ENCODE results near the gene TNRC6A. TPM values are rescaled to one million over a fixed set of nuclear protein-coding genes. Genes with fewer than 3 reads are reported as not detected.
"Not testable (repeated sequence)": the region's sequence is repeated elsewhere in the genome, so short reads cannot be mapped to it uniquely, and the experiment has no call there.

Gene TNRC6A
- total RNA-seq, 2 donors from 2014 or later, result 23.5 to 24.4 TPM

DNA sequence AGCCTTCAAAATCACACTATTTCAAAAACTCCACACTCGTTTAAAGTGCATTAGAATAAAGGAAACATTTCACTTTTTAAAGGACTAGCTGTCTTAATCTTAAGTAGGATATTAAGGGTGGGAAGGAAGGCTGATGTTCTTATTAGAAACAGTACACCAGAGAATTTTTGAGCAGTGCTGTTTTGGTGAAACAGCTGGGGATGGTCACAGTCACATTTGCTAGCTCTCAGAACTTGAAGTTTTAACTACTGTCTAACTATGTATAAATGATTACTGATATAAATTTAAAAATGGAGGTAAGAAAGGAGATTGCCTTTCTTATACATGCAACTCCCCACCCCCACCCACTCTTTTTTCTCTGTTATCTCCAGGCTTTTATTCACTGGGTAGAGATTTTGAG lies 77.8 kb downstream of the TNRC6A start:
- no peak for DNase-seq (ENCODE audit: low spot score)
- TF ChIP-seq, protein P1, sequence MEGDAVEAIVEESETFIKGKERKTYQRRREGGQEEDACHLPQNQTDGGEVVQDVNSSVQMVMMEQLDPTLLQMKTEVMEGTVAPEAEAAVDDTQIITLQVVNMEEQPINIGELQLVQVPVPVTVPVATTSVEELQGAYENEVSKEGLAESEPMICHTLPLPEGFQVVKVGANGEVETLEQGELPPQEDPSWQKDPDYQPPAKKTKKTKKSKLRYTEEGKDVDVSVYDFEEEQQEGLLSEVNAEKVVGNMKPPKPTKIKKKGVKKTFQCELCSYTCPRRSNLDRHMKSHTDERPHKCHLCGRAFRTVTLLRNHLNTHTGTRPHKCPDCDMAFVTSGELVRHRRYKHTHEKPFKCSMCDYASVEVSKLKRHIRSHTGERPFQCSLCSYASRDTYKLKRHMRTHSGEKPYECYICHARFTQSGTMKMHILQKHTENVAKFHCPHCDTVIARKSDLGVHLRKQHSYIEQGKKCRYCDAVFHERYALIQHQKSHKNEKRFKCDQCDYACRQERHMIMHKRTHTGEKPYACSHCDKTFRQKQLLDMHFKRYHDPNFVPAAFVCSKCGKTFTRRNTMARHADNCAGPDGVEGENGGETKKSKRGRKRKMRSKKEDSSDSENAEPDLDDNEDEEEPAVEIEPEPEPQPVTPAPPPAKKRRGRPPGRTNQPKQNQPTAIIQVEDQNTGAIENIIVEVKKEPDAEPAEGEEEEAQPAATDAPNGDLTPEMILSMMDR (IDR thresholded peaks at IDR 0.05), result no peak
- Histone ChIP-seq H3K36me3 (peaks cover 93% of the 10 kb centered on the region), H3K27me3 (no peaks in the 10 kb centered on the region), H3K4me3 (no peak overlapping the region), H3K27ac (no peak overlapping the region), H3K4me1 (no peaks in the 10 kb centered on the region), H3K9me3 (no peaks in the 10 kb centered on the region)

DNA sequence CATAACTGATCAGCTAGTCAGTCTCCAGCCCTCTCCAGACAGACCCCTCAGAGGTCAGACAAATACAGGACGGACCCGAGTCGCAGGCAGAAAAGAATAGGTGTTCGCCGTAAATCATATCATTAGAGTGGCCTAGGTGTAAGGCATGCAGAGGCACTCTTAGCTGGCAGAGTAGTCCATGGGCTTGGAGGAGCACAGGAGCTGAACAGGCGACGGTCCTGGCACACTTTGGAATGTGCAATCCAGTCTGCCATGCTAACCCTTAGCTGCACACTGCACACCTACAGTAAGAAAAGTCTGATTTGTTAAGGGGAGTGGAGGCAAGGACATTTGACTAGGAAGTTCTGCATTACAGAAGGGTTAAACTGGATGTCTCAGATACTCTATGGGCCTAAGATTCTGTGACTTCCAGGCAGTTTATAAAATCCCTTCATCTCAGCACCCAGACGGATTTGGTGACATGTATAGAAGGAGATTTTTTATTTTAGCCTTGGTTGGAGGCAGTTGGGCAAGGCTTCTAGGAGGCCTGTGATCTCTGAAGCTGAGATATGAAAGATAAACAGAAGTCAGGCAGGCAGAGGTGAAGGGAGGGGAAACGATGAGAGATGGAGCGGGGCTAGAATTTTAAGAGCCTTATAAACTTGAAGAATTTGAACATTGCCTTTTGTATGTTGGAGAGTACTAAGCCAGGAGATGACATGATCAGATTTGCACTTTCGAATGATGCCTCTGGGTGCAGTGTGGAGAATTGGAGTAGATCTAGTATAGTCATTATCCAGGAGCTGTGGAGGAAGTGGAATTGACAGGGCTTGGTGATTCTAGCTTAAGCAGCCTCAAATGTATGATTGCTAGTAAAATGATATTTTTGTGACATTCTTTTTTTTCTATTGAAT lies 81.7 kb downstream of the TNRC6A start:
- Histone ChIP-seq H3K4me3 (no peak overlapping the region), H3K4me1 (no peaks in the 10 kb centered on the region), H3K27me3 (no peaks in the 10 kb centered on the region), H3K27ac (no peak overlapping the region), H3K9me3 (no peaks in the 10 kb centered on the region), H3K36me3 (peaks cover 93% of the 10 kb centered on the region)
- TF ChIP-seq, protein P1 (IDR thresholded peaks at IDR 0.05), result no peak
- DNase-seq (ENCODE audit: low spot score), result no peak

DNA sequence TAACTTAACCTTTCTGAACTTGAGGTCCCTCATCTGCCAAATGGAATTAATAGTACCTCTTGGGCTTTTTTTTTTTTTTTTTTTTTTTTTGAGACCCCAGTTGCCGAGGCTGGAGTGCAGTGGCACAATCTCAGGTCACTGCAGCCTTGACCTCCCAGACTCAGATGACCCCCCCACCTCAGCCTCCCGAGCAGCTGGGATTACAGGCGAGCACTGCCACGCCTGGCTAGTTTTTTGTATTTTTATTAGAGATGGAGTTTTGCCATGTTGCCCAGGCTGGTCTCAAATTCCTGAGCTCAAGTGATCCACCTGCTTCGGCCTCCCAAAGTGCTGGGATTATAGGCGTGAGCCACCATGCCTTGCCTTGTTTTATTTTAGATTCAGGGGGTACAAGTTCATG lies 83.4 kb downstream of the TNRC6A start:
- not testable (repeated sequence) for H3K27ac ChIP-seq; H3K4me3 ChIP-seq; H3K9me3 ChIP-seq; H3K4me1 ChIP-seq; DNase-seq (ENCODE audit: low spot score); H3K27me3 ChIP-seq
- peaks cover 90% of the 10 kb centered on the region for H3K36me3 ChIP-seq

DNA sequence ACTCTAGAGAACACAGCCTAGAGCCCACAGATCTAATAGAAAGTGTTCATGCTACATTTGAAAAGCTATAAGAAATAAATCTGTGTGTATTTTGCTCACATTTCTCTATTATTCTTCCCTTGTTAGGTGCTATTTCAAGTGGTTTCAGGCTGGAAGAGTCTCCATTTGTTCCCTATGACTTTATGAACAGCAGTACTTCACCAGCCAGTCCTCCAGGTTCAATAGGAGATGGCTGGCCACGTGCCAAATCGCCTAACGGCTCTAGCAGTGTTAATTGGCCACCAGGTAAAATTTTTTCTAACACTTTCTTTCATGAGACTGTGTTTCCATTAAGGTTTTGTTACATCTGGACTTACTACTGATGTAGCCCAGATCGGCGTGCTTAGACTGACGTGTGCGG lies 85.6 kb downstream of the TNRC6A start:
- no peak for DNase-seq (ENCODE audit: low spot score)
- TF ChIP-seq, protein P1 (IDR thresholded peaks at IDR 0.05), result no peak
- Histone ChIP-seq H3K36me3 (peaks cover 92% of the 10 kb centered on the region), H3K27me3 (no peaks in the 10 kb centered on the region), H3K27ac (no peak overlapping the region), H3K4me1 (no peaks in the 10 kb centered on the region), H3K9me3 (no peaks in the 10 kb centered on the region), H3K4me3 (no peak overlapping the region)

DNA sequence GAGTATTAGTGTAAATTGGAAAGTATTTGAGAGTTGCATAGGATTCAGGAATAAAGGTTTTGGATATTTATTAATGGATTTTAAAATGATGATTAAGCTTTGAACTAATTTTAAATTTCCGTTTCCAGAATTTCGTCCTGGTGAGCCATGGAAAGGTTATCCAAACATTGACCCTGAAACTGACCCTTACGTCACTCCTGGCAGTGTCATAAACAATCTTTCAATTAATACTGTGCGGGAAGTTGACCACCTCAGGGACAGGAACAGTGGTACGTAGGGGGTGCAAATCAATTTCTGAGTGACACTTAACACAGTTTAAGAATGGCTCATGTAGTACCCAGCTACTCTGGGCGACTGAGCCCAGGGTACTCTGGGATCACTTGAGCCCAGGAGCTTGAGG lies 87.2 kb downstream of the TNRC6A start:
- Histone ChIP-seq H3K36me3 (peaks cover 92% of the 10 kb centered on the region), H3K4me1 (no peaks in the 10 kb centered on the region), H3K27ac (no peak overlapping the region), H3K27me3 (no peaks in the 10 kb centered on the region), H3K9me3 (no peaks in the 10 kb centered on the region), H3K4me3 (no peak overlapping the region)
- no peak for DNase-seq (ENCODE audit: low spot score)
- TF ChIP-seq, protein P1 (IDR thresholded peaks at IDR 0.05), result no peak

DNA sequence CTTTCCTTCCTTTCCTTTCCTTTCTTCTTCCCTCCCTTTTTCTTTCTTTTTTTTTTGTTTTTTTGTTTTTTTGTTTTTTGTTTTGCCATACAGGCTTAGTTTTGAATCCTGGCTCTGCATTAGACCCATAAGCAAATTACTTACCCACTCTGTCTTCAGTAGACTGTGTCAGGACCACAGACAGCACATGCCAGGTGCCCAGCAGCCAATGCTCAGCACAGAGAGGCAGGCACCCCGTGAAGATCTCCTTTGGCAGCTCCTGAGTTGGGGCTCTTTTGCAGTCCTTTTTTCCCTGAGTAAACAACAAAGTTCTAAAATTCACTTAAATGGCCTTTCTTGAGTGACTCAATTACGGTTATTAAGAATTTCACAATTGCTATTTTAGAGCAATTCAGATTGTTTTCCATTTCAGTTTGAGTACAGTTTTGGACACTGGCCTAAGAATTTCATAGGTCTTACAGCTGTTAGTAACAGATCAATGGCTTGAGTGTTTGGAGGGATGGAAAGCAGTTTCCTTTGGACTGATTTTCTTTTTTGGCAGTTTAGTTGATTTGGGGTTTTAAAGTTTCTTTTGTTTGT lies 90.1 kb downstream of the TNRC6A start:
- H3K36me3 ChIP-seq, result peaks cover 94% of the 10 kb centered on the region
- no peak overlapping the region for H3K4me3 ChIP-seq
- H3K27ac ChIP-seq, result no peak overlapping the region
- no peaks in the 10 kb centered on the region for H3K4me1 ChIP-seq
- no peak for DNase-seq (ENCODE audit: low spot score)
- no peaks in the 10 kb centered on the region for H3K9me3 ChIP-seq
- TF ChIP-seq, protein P1 (IDR thresholded peaks at IDR 0.05), result no peak
- no peaks in the 10 kb centered on the region for H3K27me3 ChIP-seq

Measured in right atrium auricular region (tissue), 2 donors.